ENCODE results near the gene ATP8A1.

GRCh38 chr4:42501624-42502401 lies 155.1 kb downstream of the ATP8A1 start:
- TF ChIP-seq, protein P1, sequence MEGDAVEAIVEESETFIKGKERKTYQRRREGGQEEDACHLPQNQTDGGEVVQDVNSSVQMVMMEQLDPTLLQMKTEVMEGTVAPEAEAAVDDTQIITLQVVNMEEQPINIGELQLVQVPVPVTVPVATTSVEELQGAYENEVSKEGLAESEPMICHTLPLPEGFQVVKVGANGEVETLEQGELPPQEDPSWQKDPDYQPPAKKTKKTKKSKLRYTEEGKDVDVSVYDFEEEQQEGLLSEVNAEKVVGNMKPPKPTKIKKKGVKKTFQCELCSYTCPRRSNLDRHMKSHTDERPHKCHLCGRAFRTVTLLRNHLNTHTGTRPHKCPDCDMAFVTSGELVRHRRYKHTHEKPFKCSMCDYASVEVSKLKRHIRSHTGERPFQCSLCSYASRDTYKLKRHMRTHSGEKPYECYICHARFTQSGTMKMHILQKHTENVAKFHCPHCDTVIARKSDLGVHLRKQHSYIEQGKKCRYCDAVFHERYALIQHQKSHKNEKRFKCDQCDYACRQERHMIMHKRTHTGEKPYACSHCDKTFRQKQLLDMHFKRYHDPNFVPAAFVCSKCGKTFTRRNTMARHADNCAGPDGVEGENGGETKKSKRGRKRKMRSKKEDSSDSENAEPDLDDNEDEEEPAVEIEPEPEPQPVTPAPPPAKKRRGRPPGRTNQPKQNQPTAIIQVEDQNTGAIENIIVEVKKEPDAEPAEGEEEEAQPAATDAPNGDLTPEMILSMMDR (conservative IDR thresholded peaks at IDR 0.05), result no peak
- no peak for TF ChIP-seq ZFX (IDR thresholded peaks at IDR 0.05)
